Psoas muscle (tissue), 8 donors: Measurements from ENCODE around the gene EPB41L1. TPM values are rescaled to one million over a fixed set of nuclear protein-coding genes. Genes with fewer than 3 reads are reported as not detected.

Experiments
- ATAC-seq, 4 donors: fragments of 200-7000 bp; cut with Tn5 transposase; one replicate each; pipeline ENCODE4 v1.9.1; 2020; ENCODE audit warnings: moderate library complexity in 3 of 4, mild to moderate bottlenecking in 2 of 4
- DNase-seq, 2 donors: peaks; one replicate each; pipeline ENCODE4 v3.0.0-alpha.2; 2020
- H3K27ac ChIP-seq: fragments of 200-600 bp; one replicate; pipeline ENCODE4 v1.8.0; 2022
- H3K27me3 ChIP-seq, 3 donors: fragments of 200-600 bp in 1 of 3; one replicate each; pipeline versions ENCODE4 v1.6.1 to v1.8.0; 2013 to 2022; ENCODE audit warnings: low read length in 2 of 3, mild to moderate bottlenecking in 2 of 3, moderate library complexity in 1 of 3; ENCODE audit not compliant: insufficient read depth in 3 of 3
- H3K36me3 ChIP-seq, 2 donors: fragments of 200-600 bp in 1 of 2; one replicate each; pipeline versions ENCODE4 v1.6.1 to v1.8.0; 2013 to 2022; ENCODE audit warnings: low read depth in 1 of 2, mild to moderate bottlenecking in 1 of 2, moderate library complexity in 1 of 2; ENCODE audit not compliant: insufficient read depth in 1 of 2
- H3K4me1 ChIP-seq: fragments of 200-600 bp; one replicate; pipeline ENCODE4 v1.8.0; 2022
- H3K4me3 ChIP-seq: fragments of 200-600 bp; one replicate; pipeline ENCODE4 v1.8.0; 2022; ENCODE audit warnings: mild to moderate bottlenecking
- H3K9me3 ChIP-seq: fragments of 200-600 bp; one replicate; pipeline ENCODE4 v1.8.0; 2022
- CTCF ChIP-seq: fragments of 200-600 bp; IDR thresholded peaks from one replicate; pipeline ENCODE4 v1.8.0; 2022; ENCODE audit warnings: antibody characterized with exemption
- WGBS, 3 donors: extraction: QIAGEN DNeasy Blood & Tissue Kit; methylation state at CpG; one replicate each; pipeline versions ENCODE4 v1.1.6 to v1.1.7; 2013; 5-methylcytosine and 5-hydroxymethylcytosine counted together
- intact Hi-C, 2 donors: fragments of 100-400 bp; cut with DNase I; formaldehyde crosslinking; loops; one replicate each; pipeline versions ENCODE4 v1.11.0 to v1.14.2; 2022
- polyA plus RNA-seq, 3 donors: library from polyadenylated mRNA; stranded (reverse); fragments of 200-250 nt; gene quantifications; one replicate each; pipeline ENCODE4 v1.2.3, GENCODE V29; 2013
- total RNA-seq, 4 donors: library from RNA; stranded (reverse); fragmentation: NEBNext Ultra II Directional in 2 of 4; extraction: Animal tissue kit (Norgen Biotek cat#: 25700) in 2 of 4; gene quantifications; one replicate each; pipeline versions ENCODE4 v1.2.1 to v1.2.4, GENCODE V29; 2021 to 2023
- donor health status: healthy with polysubstance abuse.
- donor health status: DM: no; HTN: no; CAD: no; lungs with moderate emphysema.
- donor health status: Bipolar disorder and iron deficiency.
- donor health status: healthy.
- donor health status: DM: yes; HTN: yes; CAD: no.
- donor health status: DM: no; HTN: no; CAD: no.
- donor health status: DM: no; HTN: no; CAD: no.
- donor health status: DM: yes; HTN: yes; CAD: no.

The EPB41L1 gene
- total and polyA plus RNA-seq, 7 donors: 4.2 to 24.1 (median 9.1) TPM

- no peaks in the 10 kb centered on the region for H3K9me3 ChIP-seq
- peaks cover 0 to 49% (median 0%) of the 10 kb centered on the region in 3 donors for H3K27me3 ChIP-seq
- intact Hi-C loops: loop anchor here in 1 of 2 donors (10.0 kb wide), 1 partner anchor 155 kb away; no protein-coding TSS in a partner anchor
- ATAC-seq (no peak), DNase-seq (peak in 1 of 2 donors; percentile 9)
- TF ChIP-seq CTCF: no peak
- no peaks in the 10 kb centered on the region for H3K4me1 ChIP-seq
- 64 to 76% (median 76%) methylated on average over 6 of the region's 6 CpGs for WGBS, 3 donors
- H3K36me3 ChIP-seq: no peaks in the 10 kb centered on the region
- H3K27ac ChIP-seq: no peak overlapping the region
- no peak overlapping the region for H3K4me3 ChIP-seq
Observed at GRCh38 chr20:36279776-36280175, 125.2 kb downstream of the EPB41L1 start.

- H3K9me3 ChIP-seq: no peaks in the 10 kb centered on the region
- 68 to 77% (median 72%) methylated on average over 10 of the region's 10 CpGs for whole genome bisulfite sequencing, 3 donors
- intact Hi-C loops: no loop called here
- H3K4me3 ChIP-seq: no peak overlapping the region
- ATAC-seq (no peak), DNase-seq (peak in 1 of 2 donors; percentile 6)
- peaks cover 0 to 47% (median 0%) of the 10 kb centered on the region in 3 donors for H3K27me3 ChIP-seq
- no peak for TF ChIP-seq CTCF
- no peaks in the 10 kb centered on the region for H3K4me1 ChIP-seq
- H3K36me3 ChIP-seq: no peaks in the 10 kb centered on the region
- H3K27ac ChIP-seq: no peak overlapping the region
Observed at GRCh38 chr20:36281785-36282380, 127.3 kb downstream of the EPB41L1 start.

Other genes with a start within 250 kb of the EPB41L1 start
- gene SCAND1, start 200.2 kb upstream of the EPB41L1 start, total RNA-seq: 10 to 100 TPM; 37.4 to 70.2 (median 55.1) TPM
- 10 to 100 TPM; 78.6 to 90.7 (median 82.8) TPM for gene SCAND1, start 200.2 kb upstream of the EPB41L1 start, polyA plus RNA-seq
- 10 to 100 TPM in 2 of 4 donors, 1 to 10 TPM in 2; 7.9 to 17.8 (median 11.2) TPM for gene CNBD2, start 186.2 kb upstream of the EPB41L1 start, total RNA-seq
- 10 to 100 TPM; 13.4 to 21.4 (median 18.4) TPM for gene CNBD2, start 186.2 kb upstream of the EPB41L1 start, polyA plus RNA-seq
- 10 to 100 TPM; 13.4 to 25.8 (median 14.1) TPM for gene AAR2, start 81.7 kb downstream of the EPB41L1 start, total RNA-seq
- 10 to 100 TPM; 20.3 to 29.6 (median 24.5) TPM for gene AAR2, start 81.7 kb downstream of the EPB41L1 start, polyA plus RNA-seq
- 100 to 1,000 TPM in 2 of 4 donors, 10 to 100 TPM in 2; 72.5 to 151 (median 99.7) TPM for gene DLGAP4, start 151.6 kb downstream of the EPB41L1 start, total RNA-seq
- 10 to 100 TPM; 53.5 to 90.4 (median 79.3) TPM for gene DLGAP4, start 151.6 kb downstream of the EPB41L1 start, polyA plus RNA-seq